ENCODE results near the gene SLC44A1.

- no peak for TF ChIP-seq CTCF (IDR thresholded peaks at IDR 0.05; ENCODE audit: insufficient read depth, low read length)
- TF ChIP-seq GABPA (IDR thresholded peaks at IDR 0.05; ENCODE audit: low read depth), result no peak
- TF ChIP-seq REST (IDR thresholded peaks at IDR 0.05; ENCODE audit: insufficient replicate concordance, low read depth), result no peak
Measured at GRCh38 chr9:105431424-105432246, 187.2 kb downstream of the SLC44A1 start.
